ENCODE measurements around the gene PLEKHM3. TPM values are rescaled to one million over a fixed set of nuclear protein-coding genes. Genes with fewer than 3 reads are reported as not detected.
"Not testable (repeated sequence)": the region's sequence is repeated elsewhere in the genome, so short reads cannot be mapped to it uniquely, and the experiment has no call there.

PLEKHM3 gene
- total RNA-seq, 4 donors from 2014 or later, result 5.6 to 8.8 (median 6.8) TPM

DNA sequence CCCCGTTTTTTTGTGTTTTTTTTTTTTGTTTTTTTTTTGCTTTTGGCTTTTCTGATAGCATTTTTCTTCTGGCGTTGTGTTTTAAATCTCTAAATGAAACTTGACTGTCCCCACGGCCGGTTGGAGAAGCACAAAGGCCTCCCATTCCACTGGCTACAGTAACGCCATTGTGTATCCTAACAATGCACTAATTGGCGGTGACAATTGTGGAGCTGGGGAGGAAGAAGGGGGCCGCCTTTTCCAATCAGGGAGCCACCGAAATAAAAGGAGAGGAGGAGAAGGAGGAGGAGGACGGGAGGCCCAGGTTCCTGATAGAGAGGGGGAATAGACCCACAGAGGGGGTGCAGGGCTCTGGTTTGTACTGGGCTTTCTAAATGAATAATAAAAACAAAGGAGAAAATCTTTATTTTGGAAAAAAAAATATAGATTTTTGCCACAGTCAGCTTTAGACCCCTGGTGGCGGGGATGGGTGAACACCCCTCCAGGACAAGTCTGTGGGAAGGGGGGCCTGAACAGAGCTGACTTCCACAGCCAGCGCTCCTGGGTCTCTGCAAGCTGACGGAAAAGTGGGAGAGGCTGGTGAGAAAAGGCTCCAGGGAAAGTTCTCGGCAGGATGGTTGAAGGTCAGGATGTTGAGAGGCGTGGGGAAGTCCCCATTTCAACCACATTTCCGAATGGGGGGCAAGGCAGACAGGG, 212.0 kb downstream of the PLEKHM3 start:
- intact Hi-C loops (cut with DNase I; ENCODE audit: low total_unique reads), result no loop called here
- in situ Hi-C loops (cut with MboI; ENCODE audit: low sequenced_read_pairs in 4 of 4), result no loop called here
- no peak overlapping the region for H3K27ac ChIP-seq

DNA sequence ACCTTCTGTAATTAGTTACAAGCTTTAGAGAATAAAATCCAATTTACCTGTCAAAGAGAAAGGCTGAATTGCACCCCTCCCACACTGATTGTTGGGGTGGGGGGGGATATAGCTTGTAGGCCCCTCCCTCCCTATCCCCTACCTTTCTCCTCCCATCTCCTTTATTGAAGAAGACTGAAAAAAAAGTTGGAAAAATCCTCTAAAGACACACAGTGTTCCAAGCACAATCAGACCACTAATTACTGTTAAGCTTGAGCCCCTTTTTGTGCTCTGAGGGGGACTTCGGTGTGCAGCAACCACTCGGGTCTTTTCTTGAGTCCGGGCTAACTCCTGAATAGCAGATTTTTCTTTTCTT, 212.6 kb downstream of the PLEKHM3 start:
- DNase-seq, result no peak
- in situ Hi-C loops (cut with MboI; ENCODE audit: low sequenced_read_pairs in 4 of 4), result no loop called here

More for the DNA sequence above, 212.0 kb downstream of the PLEKHM3 start:
- Histone ChIP-seq H3K27me3 (no peaks in the 10 kb centered on the region), H3K9me3 (no peaks in the 10 kb centered on the region), H3K4me3 (no peak overlapping the region), H3K36me3 (no peaks in the 10 kb centered on the region), H3K4me1 (no peaks in the 10 kb centered on the region)
- DNase-seq (no peak), ATAC-seq (no peak)
- TF ChIP-seq POLR2A (IDR thresholded peaks at IDR 0.05), result no peak
- TF ChIP-seq, protein P1, sequence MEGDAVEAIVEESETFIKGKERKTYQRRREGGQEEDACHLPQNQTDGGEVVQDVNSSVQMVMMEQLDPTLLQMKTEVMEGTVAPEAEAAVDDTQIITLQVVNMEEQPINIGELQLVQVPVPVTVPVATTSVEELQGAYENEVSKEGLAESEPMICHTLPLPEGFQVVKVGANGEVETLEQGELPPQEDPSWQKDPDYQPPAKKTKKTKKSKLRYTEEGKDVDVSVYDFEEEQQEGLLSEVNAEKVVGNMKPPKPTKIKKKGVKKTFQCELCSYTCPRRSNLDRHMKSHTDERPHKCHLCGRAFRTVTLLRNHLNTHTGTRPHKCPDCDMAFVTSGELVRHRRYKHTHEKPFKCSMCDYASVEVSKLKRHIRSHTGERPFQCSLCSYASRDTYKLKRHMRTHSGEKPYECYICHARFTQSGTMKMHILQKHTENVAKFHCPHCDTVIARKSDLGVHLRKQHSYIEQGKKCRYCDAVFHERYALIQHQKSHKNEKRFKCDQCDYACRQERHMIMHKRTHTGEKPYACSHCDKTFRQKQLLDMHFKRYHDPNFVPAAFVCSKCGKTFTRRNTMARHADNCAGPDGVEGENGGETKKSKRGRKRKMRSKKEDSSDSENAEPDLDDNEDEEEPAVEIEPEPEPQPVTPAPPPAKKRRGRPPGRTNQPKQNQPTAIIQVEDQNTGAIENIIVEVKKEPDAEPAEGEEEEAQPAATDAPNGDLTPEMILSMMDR (IDR thresholded peaks at IDR 0.05 in 4 of 5, conservative IDR thresholded peaks at IDR 0.05 in 1 of 5), result no peak

DNA sequence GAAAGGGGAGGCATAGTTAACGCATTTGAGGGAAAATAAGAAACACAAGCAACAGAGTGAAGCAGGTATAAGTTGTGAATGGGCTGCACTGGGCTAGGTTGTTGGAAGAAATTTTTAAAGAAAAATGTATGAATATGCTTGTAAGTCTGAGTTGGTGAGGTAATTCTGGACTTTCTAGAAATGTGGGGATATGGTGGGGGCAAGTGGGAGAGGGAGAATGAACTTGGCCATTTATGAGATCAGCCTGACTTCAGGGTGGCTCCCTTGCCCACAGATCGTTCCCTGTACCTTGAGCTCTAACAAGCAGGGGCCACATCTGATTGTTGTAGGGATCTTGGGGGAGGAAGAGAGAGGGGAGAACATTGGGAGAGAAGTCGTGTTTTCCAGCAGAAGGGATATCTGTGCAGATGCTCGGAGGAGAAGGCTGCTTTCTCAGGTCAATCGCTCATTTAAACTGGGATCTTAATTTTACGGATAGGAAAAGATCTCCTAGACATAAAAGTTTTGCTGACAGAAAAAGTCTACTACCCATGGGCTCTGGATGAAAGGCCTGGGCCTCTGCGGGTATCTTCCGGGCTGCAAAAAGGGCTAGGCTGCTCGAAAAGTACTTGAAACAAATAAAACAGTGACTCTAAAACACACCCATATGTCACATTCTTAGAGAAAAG, 213.1 kb downstream of the PLEKHM3 start:
- TF ChIP-seq POLR2A (IDR thresholded peaks at IDR 0.05), result no peak
- TF ChIP-seq, protein P1 (IDR thresholded peaks at IDR 0.05 in 4 of 5, conservative IDR thresholded peaks at IDR 0.05 in 1 of 5), result no peak
- no peaks in the 10 kb centered on the region for H3K4me1 ChIP-seq
- H3K27ac ChIP-seq, result no peak overlapping the region
- intact Hi-C loops (cut with DNase I; ENCODE audit: low total_unique reads) (no loop called here), in situ Hi-C loops (cut with MboI; ENCODE audit: low sequenced_read_pairs in 4 of 4) (no loop called here)
- H3K36me3 ChIP-seq, result no peaks in the 10 kb centered on the region
- DNase-seq (no peak), ATAC-seq (no peak)
- no peak overlapping the region for H3K4me3 ChIP-seq
- no peaks in the 10 kb centered on the region for H3K27me3 ChIP-seq
- H3K9me3 ChIP-seq, result no peaks in the 10 kb centered on the region

More for the DNA sequence above, 212.6 kb downstream of the PLEKHM3 start:
- Histone ChIP-seq H3K27ac (no peak overlapping the region), H3K4me1 (no peaks in the 10 kb centered on the region), H3K4me3 (no peak overlapping the region), H3K27me3 (no peaks in the 10 kb centered on the region), H3K36me3 (no peaks in the 10 kb centered on the region), H3K9me3 (no peaks in the 10 kb centered on the region)
- intact Hi-C loops (cut with DNase I; ENCODE audit: low total_unique reads), result no loop called here
- TF ChIP-seq, protein P1 (IDR thresholded peaks at IDR 0.05 in 4 of 5, conservative IDR thresholded peaks at IDR 0.05 in 1 of 5), result no peak
- TF ChIP-seq POLR2A (IDR thresholded peaks at IDR 0.05), result no peak
- ATAC-seq, result no peak

DNA sequence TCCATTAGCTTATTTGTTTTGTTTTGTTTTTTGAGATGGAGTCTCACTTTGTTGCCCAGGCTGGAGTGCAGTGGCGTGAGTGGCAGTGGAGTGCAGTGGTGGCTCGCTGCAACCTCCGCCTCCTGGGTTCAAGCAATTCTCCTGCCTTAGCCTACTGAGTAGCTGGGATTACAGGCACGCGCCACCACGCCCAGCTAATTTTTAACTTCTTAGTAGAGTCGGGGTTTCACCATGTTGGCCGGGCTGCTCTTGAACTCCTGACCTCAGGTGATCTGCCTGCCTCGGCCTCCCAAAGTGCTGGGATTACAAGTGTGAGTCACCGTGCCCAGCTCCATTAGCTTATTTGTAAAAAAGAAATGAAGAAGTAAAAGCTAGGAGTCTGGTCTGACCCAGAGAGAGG, 213.7 kb downstream of the PLEKHM3 start:
- H3K9me3 ChIP-seq; ATAC-seq; DNase-seq; in situ Hi-C loops (cut with MboI; ENCODE audit: low sequenced_read_pairs in 4 of 4); H3K4me1 ChIP-seq; H3K27me3 ChIP-seq; intact Hi-C loops (cut with DNase I; ENCODE audit: low total_unique reads); H3K4me3 ChIP-seq; H3K36me3 ChIP-seq; H3K27ac ChIP-seq: not testable (repeated sequence)

DNA sequence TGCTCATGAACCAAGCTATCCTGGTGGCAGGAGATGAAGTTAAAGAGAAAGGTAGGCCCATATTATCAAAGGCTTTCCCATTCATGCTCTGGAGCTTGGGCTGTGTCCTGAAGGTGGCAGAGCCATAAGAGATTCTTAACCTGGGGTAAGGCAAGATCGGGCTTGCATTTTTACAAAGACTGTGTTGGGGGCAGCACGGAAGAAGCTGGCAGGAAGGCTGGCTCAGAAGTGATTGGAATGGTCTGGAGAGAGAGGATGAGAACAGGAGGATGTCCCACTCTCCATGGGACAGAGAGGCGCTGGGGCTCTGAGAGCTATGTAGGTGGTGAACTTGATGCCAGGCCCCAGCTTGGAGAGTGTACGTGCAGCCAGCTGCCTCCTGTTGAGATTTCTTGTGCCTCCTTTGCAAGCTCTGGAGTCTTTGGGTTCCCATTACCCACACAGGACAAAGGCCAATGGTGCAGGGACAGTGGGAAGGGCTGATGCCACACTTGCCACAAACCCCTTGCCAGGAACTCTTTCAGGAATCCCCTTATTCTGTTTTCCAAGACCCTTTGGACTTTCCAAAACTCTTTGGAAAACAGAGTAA, 215.0 kb downstream of the PLEKHM3 start:
- H3K36me3 ChIP-seq, result no peaks in the 10 kb centered on the region
- peak overlapping the region in 1 of 4 donors; percentile 37 for H3K4me3 ChIP-seq
- ATAC-seq (no peak), DNase-seq (no peak)
- no peaks in the 10 kb centered on the region for H3K4me1 ChIP-seq
- H3K27me3 ChIP-seq, result no peaks in the 10 kb centered on the region
- in situ Hi-C loops (cut with MboI; ENCODE audit: low sequenced_read_pairs in 4 of 4) (no loop called here), intact Hi-C loops (cut with DNase I; ENCODE audit: low total_unique reads) (no loop called here)
- H3K27ac ChIP-seq, result peak overlapping the region in 1 of 4 donors; percentile 10
- no peaks in the 10 kb centered on the region for H3K9me3 ChIP-seq
- TF ChIP-seq POLR2A (IDR thresholded peaks at IDR 0.05), result no peak
- TF ChIP-seq, protein P1 (IDR thresholded peaks at IDR 0.05 in 4 of 5, conservative IDR thresholded peaks at IDR 0.05 in 1 of 5), result no peak

All from gastrocnemius medialis (tissue), 4 donors.